Activated T-cell treated with anti-CD3 and anti-CD28 coated beads for 48 hours (primary cell): ENCODE measurements around the gene SLC25A40.
"Not testable (repeated sequence)": the region's sequence is repeated elsewhere in the genome, so short reads cannot be mapped to it uniquely, and the experiment has no call there.

Experiments
- DNase-seq: peaks from one replicate; pipeline ENCODE4 v3.0.0-alpha.2; 2020; ENCODE audit warnings: low read depth

The SLC25A40 gene, protein sequence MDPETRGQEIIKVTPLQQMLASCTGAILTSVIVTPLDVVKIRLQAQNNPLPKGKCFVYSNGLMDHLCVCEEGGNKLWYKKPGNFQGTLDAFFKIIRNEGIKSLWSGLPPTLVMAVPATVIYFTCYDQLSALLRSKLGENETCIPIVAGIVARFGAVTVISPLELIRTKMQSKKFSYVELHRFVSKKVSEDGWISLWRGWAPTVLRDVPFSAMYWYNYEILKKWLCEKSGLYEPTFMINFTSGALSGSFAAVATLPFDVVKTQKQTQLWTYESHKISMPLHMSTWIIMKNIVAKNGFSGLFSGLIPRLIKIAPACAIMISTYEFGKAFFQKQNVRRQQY

DNA sequence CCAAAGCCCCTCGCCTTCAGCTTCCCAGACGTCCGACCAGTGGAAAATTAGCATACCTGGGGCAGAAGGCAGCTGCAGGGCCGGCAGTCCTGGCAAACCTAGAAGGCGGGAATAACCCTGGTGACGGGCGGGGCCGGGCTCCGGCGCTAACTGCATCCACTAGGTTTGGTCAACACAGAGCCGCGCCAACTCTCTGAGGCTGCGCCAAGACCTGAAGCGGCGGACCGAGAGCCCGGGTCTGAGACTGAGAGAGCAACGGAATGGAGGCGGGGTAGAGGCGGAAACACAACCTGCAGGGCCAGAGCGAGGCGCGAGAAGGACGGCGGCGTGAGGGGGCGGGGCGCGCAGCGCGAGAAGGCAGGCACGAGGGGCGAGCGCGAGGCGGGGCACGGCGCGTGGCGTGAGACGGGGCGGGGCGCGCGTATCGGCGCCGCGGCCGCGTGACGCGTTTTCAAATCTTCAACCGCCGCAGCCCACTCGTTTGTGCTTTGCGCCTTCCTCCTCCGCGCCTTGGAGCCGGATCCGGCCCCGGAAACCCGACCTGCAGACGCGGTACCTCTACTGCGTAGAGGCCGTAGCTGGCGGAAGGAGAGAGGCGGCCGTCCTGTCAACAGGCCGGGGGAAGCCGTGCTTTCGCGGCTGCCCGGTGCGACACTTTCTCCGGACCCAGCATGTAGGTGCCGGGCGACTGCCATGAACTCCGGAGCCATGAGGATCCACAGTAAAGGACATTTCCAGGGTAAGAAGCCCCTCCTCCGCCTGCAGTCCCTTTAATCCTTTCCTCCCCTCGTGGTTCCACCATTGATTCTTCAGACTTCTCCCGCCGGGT lies at the start of gene SLC25A40, which contains the start of gene DBF4:
Gene SLC25A40 (minus strand): TSS at position 321 of the 829 bp plus-strand sequence. CDS start 17,633 bp downstream, outside the sequence.
Gene DBF4 (plus strand): TSS at position 454 of the 829 bp plus-strand sequence. CDS start 240 bp downstream, at position 694.
- DNase-seq, result peak; percentile 97

DNA sequence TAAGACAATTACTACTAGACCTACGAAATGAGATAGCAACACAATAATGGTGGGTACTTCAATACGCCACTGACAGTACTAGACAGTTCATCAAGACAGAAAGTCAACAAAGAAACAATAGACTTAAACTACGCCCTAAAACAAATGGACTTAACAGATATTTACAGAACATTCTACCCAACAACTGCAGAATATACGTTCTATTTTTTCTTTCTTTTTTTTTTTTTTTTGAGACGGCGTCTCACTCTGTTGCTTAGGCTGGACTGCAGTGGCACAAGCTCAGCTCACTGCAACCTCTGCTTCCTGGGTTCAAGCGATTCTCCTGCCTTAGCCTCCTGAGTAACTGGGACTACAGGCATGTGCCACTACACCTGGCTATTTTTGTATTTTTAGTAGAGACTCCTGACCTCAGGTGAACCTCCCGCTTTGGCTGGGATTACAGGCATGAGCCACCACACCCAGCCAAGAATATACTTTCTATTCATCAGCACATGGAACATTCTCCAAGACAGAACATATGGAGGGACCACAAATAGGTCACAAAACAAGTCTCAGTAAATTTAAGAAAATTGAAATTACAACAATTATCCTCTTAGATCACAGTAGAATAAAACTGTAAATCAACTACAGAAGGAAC lies 46.7 kb upstream of the SLC25A40 start:
- not testable (repeated sequence) for DNase-seq

DNA sequence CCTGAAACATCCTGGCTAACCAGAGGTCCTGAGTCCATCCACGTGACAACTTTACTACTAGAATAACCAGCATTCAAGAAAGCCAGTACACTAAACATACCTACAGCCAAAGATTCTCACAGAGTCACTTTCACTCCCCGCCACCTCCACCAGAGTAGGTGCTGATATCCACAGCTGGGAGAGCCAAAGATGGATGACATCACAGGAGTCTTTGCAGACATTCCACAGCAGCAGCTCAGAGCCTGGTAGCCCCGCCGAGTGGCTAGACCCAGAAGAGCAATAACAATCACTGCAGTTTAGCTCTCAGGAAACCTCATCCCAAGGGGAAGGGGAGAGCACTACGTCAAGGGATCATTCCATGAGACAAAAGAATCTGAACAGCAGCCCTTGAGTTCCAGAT lies 44.4 kb upstream of the SLC25A40 start:
- DNase-seq, result no peak

DNA sequence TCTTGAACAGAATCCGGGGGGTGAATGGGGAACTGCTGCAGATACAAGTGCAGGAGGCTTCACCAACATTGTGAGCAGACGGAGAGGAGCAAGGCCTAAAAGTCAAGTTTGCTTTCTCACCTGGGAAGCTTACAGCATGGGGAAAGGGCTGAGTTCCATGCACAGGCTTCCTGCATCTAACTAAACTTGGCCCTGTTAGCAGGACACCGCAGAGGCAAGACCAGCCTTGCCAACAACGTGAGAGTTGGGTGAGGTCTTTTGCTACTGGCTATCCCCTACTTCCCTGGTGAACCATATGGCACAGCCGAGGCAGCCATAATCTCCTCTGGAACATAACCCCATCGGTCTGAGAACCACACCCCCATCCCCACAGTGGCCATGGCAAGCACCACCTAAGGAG lies 43.7 kb upstream of the SLC25A40 start:
- DNase-seq, result no peak

DNA sequence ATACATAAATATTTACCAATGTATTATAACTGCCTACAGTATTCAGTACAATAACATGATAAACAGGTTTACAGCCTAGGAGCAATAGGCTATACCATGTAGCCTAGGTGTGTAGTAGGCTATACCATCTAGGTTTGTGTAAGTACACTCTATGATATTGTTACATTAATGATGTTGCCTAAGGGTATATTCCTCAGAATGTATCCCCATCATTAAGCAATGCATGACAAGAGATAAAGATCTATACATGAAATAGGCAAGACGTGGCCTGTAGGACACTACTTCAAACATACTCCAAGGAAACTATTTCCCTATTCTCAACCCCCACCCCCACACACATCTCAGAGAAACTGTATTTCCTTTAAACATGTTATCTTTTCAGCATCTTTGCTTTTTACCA lies 42.6 kb upstream of the SLC25A40 start:
- no peak for DNase-seq

DNA sequence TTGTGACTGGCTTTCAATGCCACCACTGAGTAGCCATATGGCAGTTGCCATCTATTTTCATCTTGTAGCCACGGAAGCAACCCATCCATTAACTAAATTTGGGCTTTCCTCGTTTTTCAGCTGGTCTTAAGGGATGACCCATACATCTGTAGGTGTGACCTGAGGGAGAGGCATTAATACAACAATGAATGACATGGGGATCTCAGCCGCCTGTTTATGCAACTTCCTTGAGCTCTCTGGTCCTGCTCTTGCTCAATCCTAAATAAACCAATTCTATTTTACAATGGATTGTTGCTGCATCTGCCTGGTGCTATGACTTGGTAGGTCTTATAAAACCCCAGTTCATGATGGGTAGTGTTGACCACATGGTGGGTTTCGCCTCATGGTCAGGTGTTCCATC lies 36.0 kb upstream of the SLC25A40 start:
- no peak for DNase-seq

DNA sequence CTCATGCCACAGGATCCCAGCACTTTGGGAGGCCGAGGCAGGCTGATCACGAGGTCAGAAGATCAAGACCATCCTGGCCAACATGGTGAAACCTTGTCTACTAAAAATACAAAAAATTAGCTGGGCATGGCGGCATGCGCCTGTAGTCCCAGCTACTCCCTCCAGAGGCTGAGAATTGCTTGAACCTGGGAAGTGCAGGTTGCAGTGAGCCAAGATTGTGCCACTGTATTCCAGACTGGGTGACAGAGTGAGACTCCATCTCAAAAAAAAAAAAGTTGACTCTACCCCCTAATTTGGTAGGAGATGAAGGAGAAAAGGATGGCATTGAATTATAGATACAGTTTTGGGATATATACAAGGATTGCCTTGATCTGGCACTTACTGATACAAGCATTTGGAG lies 32.7 kb upstream of the SLC25A40 start:
- DNase-seq, result not testable (repeated sequence)

DNA sequence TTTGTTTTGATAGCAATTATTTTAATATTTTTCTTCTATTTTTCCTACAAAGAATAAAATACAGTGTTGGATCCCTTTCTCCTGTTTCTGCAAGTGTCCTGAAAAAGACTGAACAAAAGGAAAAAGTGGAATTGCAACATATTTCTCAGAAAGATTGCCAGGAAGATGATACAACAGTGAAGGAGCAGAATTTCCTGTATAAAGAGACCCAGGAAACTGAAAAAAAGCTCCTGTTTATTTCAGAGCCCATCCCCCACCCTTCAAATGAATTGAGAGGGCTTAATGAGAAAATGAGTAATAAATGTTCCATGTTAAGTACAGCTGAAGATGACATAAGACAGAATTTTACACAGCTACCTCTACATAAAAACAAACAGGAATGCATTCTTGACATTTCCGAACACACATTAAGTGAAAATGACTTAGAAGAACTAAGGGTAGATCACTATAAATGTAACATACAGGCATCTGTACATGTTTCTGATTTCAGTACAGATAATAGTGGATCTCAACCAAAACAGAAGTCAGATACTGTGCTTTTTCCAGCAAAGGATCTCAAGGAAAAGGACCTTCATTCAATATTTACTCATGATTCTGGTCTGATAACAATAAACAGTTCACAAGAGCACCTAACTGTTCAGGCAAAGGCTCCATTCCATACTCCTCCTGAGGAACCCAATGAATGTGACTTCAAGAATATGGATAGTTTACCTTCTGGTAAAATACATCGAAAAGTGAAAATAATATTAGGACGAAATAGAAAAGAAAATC lies 31.2 kb upstream of the SLC25A40 start:
- DNase-seq, result not testable (repeated sequence)

DNA sequence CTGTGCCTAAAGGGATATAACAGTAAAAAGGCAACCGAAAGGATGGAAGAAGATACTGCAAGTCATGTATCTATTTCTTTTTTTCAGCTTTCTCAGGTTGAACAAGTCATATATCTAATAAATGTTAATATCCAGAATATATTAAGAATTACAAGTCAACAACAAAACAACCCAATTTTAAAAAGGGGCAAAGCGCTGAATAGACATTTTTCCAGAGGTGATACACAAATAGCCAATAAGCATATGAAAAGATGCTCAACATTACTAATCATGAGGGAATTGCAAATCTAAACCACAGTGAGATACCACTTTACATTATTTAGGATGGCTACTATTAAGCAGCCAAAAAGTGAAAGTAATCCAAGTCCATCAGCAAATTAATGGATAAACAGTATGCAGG lies 23.1 kb upstream of the SLC25A40 start:
- no peak for DNase-seq

DNA sequence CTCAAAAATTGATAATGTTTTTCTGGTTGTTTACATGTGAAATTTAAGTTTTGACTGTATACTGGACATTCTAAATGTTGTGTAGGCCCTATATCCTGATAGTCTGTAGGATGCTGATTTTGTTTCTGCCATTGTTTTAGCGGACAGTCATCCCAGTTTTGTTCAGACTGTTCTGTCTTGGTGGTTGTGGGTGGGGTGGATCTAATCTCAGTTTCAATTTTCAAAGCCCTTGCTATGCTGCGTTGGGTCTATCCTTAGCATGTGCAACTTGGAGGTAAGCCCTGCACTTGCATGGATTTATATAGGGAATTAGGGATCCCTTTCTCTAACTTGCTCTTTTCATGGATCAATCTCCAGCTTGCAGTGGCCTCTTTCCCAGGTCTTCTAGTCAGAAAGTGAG lies 19.2 kb upstream of the SLC25A40 start:
- no peak for DNase-seq

DNA sequence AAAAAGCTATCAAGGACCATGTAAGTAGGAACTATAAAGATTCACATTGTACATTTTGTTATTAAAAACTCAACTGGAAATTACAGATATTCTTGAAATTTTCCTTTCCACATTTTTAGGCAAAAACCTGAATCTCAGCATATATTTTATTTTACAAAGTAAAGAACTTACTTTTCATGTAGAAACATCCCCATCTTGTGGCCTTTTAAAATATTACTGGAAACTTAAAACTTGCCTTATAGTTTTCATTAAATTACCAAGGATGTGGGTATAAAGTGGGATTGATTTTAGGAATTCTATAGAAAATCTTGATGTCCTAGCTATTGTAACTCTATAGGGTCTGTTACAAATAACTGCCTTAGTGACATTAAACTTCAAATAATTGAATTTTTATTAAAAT lies 10.7 kb upstream of the SLC25A40 start:
- DNase-seq, result no peak

DNA sequence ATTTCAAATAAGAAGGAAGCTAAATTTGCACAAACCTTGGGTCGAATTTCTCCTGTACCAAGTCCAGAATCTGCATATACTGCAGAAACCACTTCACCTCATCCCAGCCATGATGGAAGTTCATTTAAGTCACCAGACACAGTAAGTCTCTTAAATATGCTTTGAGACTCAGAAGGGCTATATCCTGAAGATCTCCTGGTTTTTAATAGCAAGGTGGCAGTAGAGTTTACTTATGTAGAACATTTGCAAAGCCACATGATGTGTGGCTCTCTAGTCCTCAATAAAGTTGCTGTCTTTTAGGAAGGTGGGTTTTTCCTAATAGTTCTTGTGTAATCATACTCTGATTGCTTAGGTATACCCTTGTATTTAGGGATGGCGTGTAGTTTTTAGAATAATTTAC lies 8.9 kb upstream of the SLC25A40 start:
- DNase-seq, result no peak

DNA sequence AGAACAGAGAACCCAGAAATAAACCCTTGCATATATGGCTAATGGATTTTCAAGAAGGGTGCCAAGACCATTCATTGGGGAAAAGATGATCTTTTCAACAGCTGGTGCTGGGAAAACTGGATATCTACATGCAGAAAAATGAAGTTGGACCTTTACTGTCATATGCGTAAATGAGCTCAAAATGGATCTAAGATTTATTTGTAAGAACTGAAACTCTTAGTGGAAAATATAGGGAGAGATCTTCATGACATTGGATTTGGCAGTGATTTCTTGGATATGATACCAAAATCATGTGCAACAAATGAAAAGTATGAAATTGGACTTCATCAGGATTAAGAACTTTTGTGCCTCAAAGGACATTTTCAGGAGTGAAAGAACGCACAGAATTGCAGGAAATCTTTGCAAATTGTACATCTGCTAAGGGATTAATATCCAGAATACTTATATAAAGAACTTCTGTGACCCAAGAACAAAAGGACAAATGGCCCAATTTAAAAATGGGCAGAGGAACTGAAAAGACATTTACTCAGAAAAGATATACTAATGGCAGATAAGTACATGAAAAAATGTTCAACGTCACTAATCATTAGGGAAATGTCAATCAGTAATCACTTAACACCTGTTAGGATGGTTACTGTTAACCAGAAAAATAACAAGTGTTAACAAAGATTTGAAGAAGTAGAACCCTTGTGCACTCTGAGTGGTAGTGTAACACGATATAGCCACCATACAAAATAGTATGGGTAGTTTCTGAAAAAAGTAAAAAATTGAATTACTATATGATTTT lies 6.2 kb upstream of the SLC25A40 start:
- DNase-seq, result no peak

DNA sequence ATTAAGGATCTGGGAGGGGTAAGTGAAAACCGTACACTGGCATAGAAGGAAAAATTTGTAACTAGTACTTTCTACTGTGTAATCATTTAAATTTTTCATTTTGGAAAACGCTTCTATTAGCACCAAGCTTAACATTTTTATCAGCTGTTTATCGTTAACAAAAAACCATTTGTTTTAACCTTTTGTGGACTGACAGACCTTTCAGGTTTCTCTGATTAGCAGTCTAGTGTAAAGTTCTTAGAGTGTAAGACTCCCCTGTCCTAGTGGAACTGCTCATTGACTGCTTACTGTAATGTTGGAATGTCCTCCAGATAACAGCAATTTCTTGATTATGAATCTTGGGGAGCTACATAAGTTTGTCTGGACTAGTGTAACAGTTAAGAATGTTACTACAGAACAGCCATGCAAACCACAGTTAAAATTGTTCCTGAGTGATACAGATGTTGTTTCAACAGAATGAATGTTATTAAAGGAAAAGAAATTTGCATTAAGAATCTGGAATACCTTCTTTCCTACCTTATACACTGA lies 2.1 kb upstream of the SLC25A40 start:
- no peak for DNase-seq

DNA sequence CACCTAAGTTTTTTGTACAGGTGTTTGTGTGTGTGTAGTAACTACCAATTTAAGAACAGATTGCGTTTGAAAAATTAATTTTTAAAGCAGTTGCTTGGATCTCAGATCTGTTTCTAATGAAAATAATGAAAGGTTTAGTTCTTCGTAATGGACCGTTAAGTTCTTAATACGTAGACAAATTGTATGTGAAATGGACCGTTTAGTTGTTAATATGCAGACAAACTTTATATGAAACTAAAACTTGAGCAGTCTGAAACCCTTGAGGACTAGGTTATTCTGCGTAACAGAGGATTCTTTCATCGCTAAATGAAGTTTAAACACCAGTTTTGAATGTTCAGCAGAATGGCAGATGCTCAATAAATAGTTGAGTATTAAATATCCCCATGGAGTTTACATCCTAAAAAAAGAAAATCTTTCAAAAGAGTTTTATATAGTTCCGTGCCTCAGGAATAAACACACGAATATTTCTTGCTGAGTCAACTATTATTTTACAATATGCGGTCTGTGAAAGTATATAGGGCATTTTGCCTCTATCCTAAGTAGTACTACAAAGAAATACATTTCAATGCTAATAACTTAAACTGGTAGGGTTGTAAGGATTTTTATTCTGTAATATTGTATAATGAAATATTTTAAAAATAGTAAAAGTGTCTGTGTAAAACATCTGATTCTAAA lies 1.3 kb upstream of the SLC25A40 start:
- no peak for DNase-seq

DNA sequence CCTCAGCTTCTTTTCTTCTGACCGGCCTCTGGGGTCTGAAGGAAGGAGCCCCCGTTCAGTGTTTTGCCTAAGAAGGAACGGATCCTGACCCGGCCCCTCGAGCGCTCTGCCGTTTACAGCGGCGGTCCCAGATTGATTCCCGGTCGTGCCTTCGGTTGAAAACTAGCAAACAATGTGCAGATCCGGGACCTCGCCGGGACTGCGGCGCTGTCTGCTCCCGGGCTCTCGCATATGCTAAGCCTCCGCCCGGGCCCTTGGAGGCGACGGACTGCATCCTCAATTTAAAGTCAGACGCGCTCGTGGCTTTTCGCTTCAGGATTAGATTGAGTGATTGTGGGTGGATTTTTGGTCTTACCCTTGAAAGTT lies 692 bp upstream of the SLC25A40 start:
- DNase-seq, result peak; percentile 33

DNA sequence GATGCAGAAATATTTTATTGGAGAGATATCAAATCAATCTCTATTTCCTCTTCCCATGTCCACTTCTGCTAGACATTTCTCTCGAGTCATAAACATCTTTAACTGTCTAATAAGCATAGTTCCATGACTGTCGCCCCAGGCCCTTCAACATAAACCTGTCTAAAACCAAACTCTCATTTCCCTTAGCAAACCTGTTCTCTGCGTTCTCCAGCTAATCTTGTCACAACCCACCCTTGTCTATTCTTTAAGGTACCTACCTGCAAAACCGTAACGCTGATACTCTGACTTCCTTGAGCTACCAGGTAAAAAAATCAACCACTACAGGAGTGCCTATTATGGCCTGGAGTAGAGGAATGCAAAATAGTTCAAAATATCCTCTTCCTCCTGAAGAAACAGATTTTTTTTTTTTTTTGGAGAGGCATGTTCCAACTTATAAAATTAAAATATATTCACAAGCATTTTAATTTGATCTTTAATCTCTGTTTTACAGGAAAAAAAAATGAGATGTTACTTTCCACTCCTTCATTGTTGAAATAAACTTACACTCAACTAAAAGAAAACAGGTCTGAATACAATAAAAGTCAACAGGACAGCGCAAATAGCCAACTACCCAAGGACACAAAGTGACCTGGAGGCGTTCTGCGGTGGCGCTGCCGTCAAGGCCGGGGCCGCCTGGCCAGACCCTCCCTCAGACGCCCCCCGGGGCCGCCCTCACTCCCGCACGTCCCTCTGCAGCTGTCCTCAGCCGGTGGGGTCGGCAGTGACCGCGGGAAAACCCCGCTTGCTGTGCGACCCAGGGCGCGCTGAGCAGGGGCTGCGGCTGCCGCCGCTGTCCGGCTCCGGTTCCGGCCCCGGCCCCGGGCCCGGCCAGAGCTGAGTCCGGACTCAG lies 765 bp downstream of the SLC25A40 start:
- DNase-seq, result no peak

DNA sequence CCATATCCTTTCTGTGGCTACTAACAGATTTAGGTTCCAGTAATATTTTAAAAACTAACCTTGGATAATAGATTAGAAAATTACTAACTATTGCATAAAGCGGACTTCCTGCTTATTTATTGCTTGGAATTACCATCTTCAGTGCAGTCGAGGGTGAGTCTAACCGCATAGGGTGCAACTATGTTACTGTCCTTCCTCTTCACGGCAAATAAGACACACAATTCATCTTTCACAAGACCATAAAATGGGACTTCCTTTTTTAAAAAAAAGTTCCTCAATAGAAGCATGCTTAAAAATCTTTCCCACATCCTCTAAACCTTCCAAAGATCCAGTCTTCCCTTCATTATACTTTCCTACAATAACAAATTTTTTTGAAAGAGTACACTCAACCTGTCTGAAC lies 2.1 kb downstream of the SLC25A40 start:
- DNase-seq, result no peak

DNA sequence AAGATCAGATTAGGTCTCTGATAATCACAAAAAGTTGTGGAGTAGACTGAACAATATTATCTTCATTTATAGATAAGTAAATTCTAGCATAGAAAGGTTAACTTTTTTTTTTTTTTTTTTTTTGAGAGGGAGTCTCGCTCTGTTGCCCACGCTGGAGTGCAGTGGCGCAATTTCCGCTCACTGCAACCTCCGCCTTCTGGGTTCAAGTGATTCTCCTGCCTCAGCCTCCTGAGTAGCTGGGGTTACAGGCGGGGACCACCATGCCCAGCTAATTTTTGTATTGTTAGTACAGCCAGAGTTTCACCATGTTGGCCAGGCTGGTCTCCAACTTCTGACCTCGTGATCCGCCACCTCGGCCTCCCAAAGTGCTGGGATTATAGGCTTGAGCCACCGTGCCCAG lies 2.8 kb downstream of the SLC25A40 start:
- DNase-seq, result not testable (repeated sequence)
